DOHH2 (cell line): ENCODE results near the gene SLC16A10.

Source experiments
- H3F3A ChIP-seq: fragments of 200-600 bp; sonication (generic), shearing (Covaris generic); 2 replicates; pipeline ENCODE4 v1.6.0; 2016; ENCODE audit warnings: antibody characterized with exemption, mild to moderate bottlenecking; ENCODE audit not compliant: control insufficient read depth, insufficient read depth
- H3K27ac ChIP-seq: fragments of 200-600 bp; sonication (generic); 2 replicates; pipeline ENCODE4 v1.5.1; 2014; ENCODE audit warnings: low read depth, mild to moderate bottlenecking, low read length, moderate library complexity
- H3K27me3 ChIP-seq: fragments of 200-600 bp; sonication (generic); 2 replicates; pipeline ENCODE4 v1.6.1; 2014; ENCODE audit warnings: mild to moderate bottlenecking, low read length, mixed read lengths; ENCODE audit not compliant: control insufficient read depth
- H3K36me3 ChIP-seq: fragments of 200-600 bp; sonication (generic); 2 replicates; pipeline ENCODE4 v1.6.1; 2014; ENCODE audit warnings: mild to moderate bottlenecking, low read length, moderate library complexity, mixed read lengths; ENCODE audit not compliant: control insufficient read depth
- H3K4me1 ChIP-seq: fragments of 200-600 bp; sonication (generic); 2 replicates; pipeline ENCODE4 v1.6.1; 2014; ENCODE audit warnings: mild to moderate bottlenecking, low read length, mixed read lengths; ENCODE audit not compliant: control insufficient read depth
- H3K4me2 ChIP-seq: fragments of 200-600 bp; sonication (generic); 2 replicates; pipeline ENCODE4 v1.6.0; 2014; ENCODE audit warnings: mild to moderate bottlenecking, low read length, moderate library complexity
- H3K4me3 ChIP-seq: fragments of 200-600 bp; sonication (generic); 2 replicates; pipeline ENCODE4 v1.5.1; 2014; ENCODE audit warnings: mild to moderate bottlenecking, low read length, mixed read lengths
- H3K79me2 ChIP-seq: fragments of 200-600 bp; sonication (generic); 2 replicates; pipeline ENCODE4 v1.6.1; 2014; ENCODE audit warnings: mild to moderate bottlenecking, low read length, mixed read lengths; ENCODE audit not compliant: control insufficient read depth
- H3K9me2 ChIP-seq: fragments of 200-600 bp; sonication (generic); replicated peaks from 2 replicates; pipeline ENCODE4 v1.6.1; 2014; ENCODE audit warnings: mild to moderate bottlenecking, low read length, mixed read lengths; ENCODE audit not compliant: control insufficient read depth
- H3K9me3 ChIP-seq: fragments of 200-600 bp; sonication (generic); 2 replicates; pipeline ENCODE4 v1.6.1; 2014; ENCODE audit warnings: antibody characterized with exemption, low read length, mixed read lengths; ENCODE audit not compliant: control insufficient read depth, insufficient read depth
- H4K20me1 ChIP-seq: fragments of 200-600 bp; sonication (generic); 2 replicates; pipeline ENCODE4 v1.6.0; 2014; ENCODE audit warnings: low read depth, mild to moderate bottlenecking, antibody characterized with exemption, low read length, moderate library complexity; ENCODE audit not compliant: control insufficient read depth, insufficient read depth
- EZH2phosphoT487 ChIP-seq: fragments of 200-600 bp; sonication (generic); IDR thresholded peaks from 2 replicates; pipeline ENCODE4 v1.6.1; 2017; ENCODE audit warnings: borderline replicate concordance, mild to moderate bottlenecking, antibody characterized with exemption, low read length, moderate library complexity, mixed read lengths
- TF ChIP-seq, protein P1 (sequence below): fragments of 200-600 bp; sonication (generic); IDR thresholded peaks from one replicate; pipeline ENCODE4 v1.5.1; 2014; ENCODE audit warnings: antibody characterized with exemption, mild to moderate bottlenecking, low read depth, low read length; ENCODE audit not compliant: poor library complexity, severe bottlenecking

Gene SLC16A10

DNA sequence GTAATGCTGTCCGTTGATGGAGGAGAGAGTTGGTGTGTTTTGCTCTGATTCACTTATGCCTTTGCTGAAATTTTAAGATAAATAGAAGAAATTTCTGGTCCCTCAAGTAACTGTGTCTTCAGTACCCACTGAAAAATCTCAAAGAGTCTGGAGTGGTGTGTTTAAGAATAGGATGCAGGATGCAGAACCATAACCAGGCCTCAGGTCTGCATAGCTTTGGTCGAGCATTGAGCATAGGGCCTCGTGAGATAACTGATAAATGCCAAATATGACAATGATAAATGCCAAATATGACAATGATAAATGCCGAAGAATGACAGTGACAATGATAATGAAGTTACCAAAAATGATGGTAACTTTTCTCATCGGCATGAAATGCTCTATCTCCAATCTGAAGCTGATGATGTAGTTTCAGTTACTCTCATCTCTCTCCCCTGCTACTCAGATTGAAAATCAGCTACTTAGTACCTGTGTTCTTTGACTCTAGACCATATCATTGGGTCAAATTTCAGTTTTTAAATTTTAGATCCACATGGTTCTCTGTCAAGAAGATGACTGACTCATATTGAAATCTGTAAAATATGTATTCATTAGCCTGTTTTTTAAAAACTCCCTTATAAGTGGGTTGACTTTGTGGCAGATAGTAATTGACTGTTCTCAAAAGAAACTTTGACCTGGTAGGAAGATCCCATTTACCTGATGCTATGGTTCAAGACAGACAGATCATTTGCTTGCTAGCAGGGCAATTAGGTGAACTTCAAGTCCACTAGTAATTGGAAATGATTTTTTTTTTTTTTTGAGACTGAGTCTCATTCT is 96.6 kb downstream of the SLC16A10 start:
- no peaks in the 10 kb centered on the region for H3K36me3 ChIP-seq
- H3F3A ChIP-seq = no peaks in the 10 kb centered on the region
- no peaks in the 10 kb centered on the region for H3K79me2 ChIP-seq
- H3K4me1 ChIP-seq = no peaks in the 10 kb centered on the region; the same call in 1 of the 2 replicates
- H3K9me2 ChIP-seq = no peaks in the 10 kb centered on the region
- no peaks in the 10 kb centered on the region for H3K27me3 ChIP-seq
- TF ChIP-seq, protein P1, sequence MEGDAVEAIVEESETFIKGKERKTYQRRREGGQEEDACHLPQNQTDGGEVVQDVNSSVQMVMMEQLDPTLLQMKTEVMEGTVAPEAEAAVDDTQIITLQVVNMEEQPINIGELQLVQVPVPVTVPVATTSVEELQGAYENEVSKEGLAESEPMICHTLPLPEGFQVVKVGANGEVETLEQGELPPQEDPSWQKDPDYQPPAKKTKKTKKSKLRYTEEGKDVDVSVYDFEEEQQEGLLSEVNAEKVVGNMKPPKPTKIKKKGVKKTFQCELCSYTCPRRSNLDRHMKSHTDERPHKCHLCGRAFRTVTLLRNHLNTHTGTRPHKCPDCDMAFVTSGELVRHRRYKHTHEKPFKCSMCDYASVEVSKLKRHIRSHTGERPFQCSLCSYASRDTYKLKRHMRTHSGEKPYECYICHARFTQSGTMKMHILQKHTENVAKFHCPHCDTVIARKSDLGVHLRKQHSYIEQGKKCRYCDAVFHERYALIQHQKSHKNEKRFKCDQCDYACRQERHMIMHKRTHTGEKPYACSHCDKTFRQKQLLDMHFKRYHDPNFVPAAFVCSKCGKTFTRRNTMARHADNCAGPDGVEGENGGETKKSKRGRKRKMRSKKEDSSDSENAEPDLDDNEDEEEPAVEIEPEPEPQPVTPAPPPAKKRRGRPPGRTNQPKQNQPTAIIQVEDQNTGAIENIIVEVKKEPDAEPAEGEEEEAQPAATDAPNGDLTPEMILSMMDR = no peak
- TF ChIP-seq EZH2phosphoT487 = no peak
- no peak overlapping the region for H3K4me3 ChIP-seq
- H4K20me1 ChIP-seq = no peaks in the 10 kb centered on the region
- H3K9me3 ChIP-seq = no peaks in the 10 kb centered on the region
- H3K4me2 ChIP-seq = no peak overlapping the region
- no peak overlapping the region for H3K27ac ChIP-seq

GRCh38 chr6:111184827-111185532 is 97.7 kb downstream of the SLC16A10 start:
- H3K27me3 ChIP-seq = no peaks in the 10 kb centered on the region
- no peak for TF ChIP-seq EZH2phosphoT487
- TF ChIP-seq, protein P1 = no peak
- no peak overlapping the region for H3K27ac ChIP-seq
- no peaks in the 10 kb centered on the region; the same call in 1 of the 2 replicates for H3K4me1 ChIP-seq
- no peaks in the 10 kb centered on the region for H3K9me2 ChIP-seq
- no peaks in the 10 kb centered on the region for H3F3A ChIP-seq
- no peaks in the 10 kb centered on the region for H3K79me2 ChIP-seq
- H3K4me3 ChIP-seq = no peak overlapping the region
- H3K36me3 ChIP-seq = no peaks in the 10 kb centered on the region
- H3K9me3 ChIP-seq = no peaks in the 10 kb centered on the region
- H4K20me1 ChIP-seq = no peaks in the 10 kb centered on the region
- H3K4me2 ChIP-seq = no peak overlapping the region

- Histone ChIP-seq H3F3A (no peaks in the 10 kb centered on the region), H3K4me1 (no peaks in the 10 kb centered on the region; the same call in 1 of the 2 replicates), H3K9me2 (no peaks in the 10 kb centered on the region), H3K27ac (no peak overlapping the region), H3K27me3 (no peaks in the 10 kb centered on the region), H3K79me2 (no peaks in the 10 kb centered on the region), H3K4me2 (no peak overlapping the region), H3K4me3 (no peak overlapping the region), H3K36me3 (no peaks in the 10 kb centered on the region), H4K20me1 (no peaks in the 10 kb centered on the region), H3K9me3 (no peaks in the 10 kb centered on the region; the same call in 1 of the 2 replicates)
- TF ChIP-seq EZH2phosphoT487 = no peak
- TF ChIP-seq, protein P1 = no peak
Observed at GRCh38 chr6:111185954-111186353, 98.7 kb downstream of the SLC16A10 start.
